ENCODE results near the gene LMOD1. TPM values are rescaled to one million over a fixed set of nuclear protein-coding genes. Genes with fewer than 3 reads are reported as not detected.
A peak's percentile ranks its signal among the peaks of the same experiment; 100 is the strongest.
"Not testable (repeated sequence)": the region's sequence is repeated elsewhere in the genome, so short reads cannot be mapped to it uniquely, and the experiment has no call there.

The LMOD1 gene
- total RNA-seq, 1 donor from 2014 or later: 24.2 TPM

GRCh38 chr1:201945157-201945556, 1.2 kb downstream of the LMOD1 start:
- Histone ChIP-seq H3K27me3 (ENCODE audit: low read depth) (peaks cover 22% of the 10 kb centered on the region), H3K36me3 (no peaks in the 10 kb centered on the region), H3K9me3 (no peaks in the 10 kb centered on the region), H3K4me1 (peaks cover 13% of the 10 kb centered on the region), H3K4me3 (peak overlapping the region; percentile 51), H3K27ac (peak overlapping the region; percentile 81)
- intact Hi-C loops (cut with DNase I): no loop called here
- TF ChIP-seq CTCF (IDR thresholded peaks at IDR 0.05): peak; percentile 20
- no peak for ATAC-seq
- DNase-seq: no peak

- ATAC-seq (no peak), DNase-seq (no peak)
- no peak for TF ChIP-seq CTCF (IDR thresholded peaks at IDR 0.05)
- peaks cover 22% of the 10 kb centered on the region for H3K27me3 ChIP-seq (ENCODE audit: low read depth)
- H3K9me3 ChIP-seq: no peaks in the 10 kb centered on the region
- H3K36me3 ChIP-seq: no peaks in the 10 kb centered on the region
- H3K4me3 ChIP-seq: peak overlapping the region; percentile 51
- H3K27ac ChIP-seq: peak overlapping the region; percentile 81
- peaks cover 17% of the 10 kb centered on the region for H3K4me1 ChIP-seq
- intact Hi-C loops (cut with DNase I): no loop called here
These were observed 1.7 kb downstream of the LMOD1 start for GRCh38 chr1:201944639-201945038.

- intact Hi-C loops (cut with DNase I): no loop called here
- no peak for TF ChIP-seq CTCF (IDR thresholded peaks at IDR 0.05)
- no peak for DNase-seq
- Histone ChIP-seq H3K27ac (no peak overlapping the region), H3K36me3 (no peaks in the 10 kb centered on the region), H3K4me1 (peaks cover 21% of the 10 kb centered on the region), H3K4me3 (peak overlapping the region; percentile 51), H3K9me3 (no peaks in the 10 kb centered on the region), H3K27me3 (ENCODE audit: low read depth) (peaks cover 22% of the 10 kb centered on the region)
- ATAC-seq: no peak
These were observed 2.3 kb downstream of the LMOD1 start for GRCh38 chr1:201944002-201944401.

- H3K9me3 ChIP-seq: no peaks in the 10 kb centered on the region
- ATAC-seq (no peak), DNase-seq (no peak)
- H3K36me3 ChIP-seq: no peaks in the 10 kb centered on the region
- TF ChIP-seq CTCF (IDR thresholded peaks at IDR 0.05): no peak
- H3K27ac ChIP-seq: no peak overlapping the region
- intact Hi-C loops (cut with DNase I): no loop called here
- peaks cover 14% of the 10 kb centered on the region for H3K27me3 ChIP-seq (ENCODE audit: low read depth)
- H3K4me1 ChIP-seq: peaks cover 35% of the 10 kb centered on the region
- H3K4me3 ChIP-seq: peak overlapping the region; percentile 21
These were observed 4.2 kb downstream of the LMOD1 start for GRCh38 chr1:201942129-201942495.

GRCh38 chr1:201941420-201942128, 4.8 kb downstream of the LMOD1 start:
- peak overlapping the region; percentile 21 for H3K4me3 ChIP-seq
- H3K9me3 ChIP-seq: no peaks in the 10 kb centered on the region
- no peak for TF ChIP-seq CTCF (IDR thresholded peaks at IDR 0.05)
- no peak overlapping the region for H3K27ac ChIP-seq
- DNase-seq (no peak), ATAC-seq (no peak)
- H3K4me1 ChIP-seq: peaks cover 32% of the 10 kb centered on the region
- intact Hi-C loops (cut with DNase I): no loop called here
- H3K36me3 ChIP-seq: no peaks in the 10 kb centered on the region
- peaks cover 11% of the 10 kb centered on the region for H3K27me3 ChIP-seq (ENCODE audit: low read depth)

- H3K36me3 ChIP-seq; H3K9me3 ChIP-seq; H3K27me3 ChIP-seq (ENCODE audit: low read depth); DNase-seq; intact Hi-C loops (cut with DNase I); ATAC-seq; H3K27ac ChIP-seq; H3K4me3 ChIP-seq: not testable (repeated sequence)
- H3K4me1 ChIP-seq: peaks cover 26% of the 10 kb centered on the region
These were observed 6.0 kb downstream of the LMOD1 start for GRCh38 chr1:201940316-201940715.

Measured in lower lobe of right lung (tissue), 2 donors.